Caco-2 (cell line): ENCODE data around the gene NUP133. TPM values are rescaled to one million over a fixed set of nuclear protein-coding genes. Genes with fewer than 3 reads are reported as not detected.

ENCODE experiments used
- BruUV-seq: library from RNA; stranded (reverse); fragments of 400-500 nt; replicated peaks from 2 replicates; lab custom pipeline; 2021; lab: Mats Ljungman, UMichigan
- CTCF ChIA-PET: fragments of 300-600 bp; sonication (Branson Sonifier 250); formaldehyde crosslinking; loops from one replicate; lab custom pipeline; 2022; ENCODE audit warnings: antibody characterized with exemption; lab: Charles Lee
- POLR2A ChIA-PET: fragments of 300-600 bp; sonication (Branson Sonifier 250); formaldehyde crosslinking; loops from one replicate; lab custom pipeline; 2022; ENCODE audit warnings: antibody characterized with exemption; lab: Charles Lee
- DNase-seq, 2 experiments: peaks; one replicate each; pipeline versions ENCODE4 v3.0.0 to v3.0.0-alpha.2; 2020 to 2022
- H3K27me3 ChIP-seq: replicated peaks from 2 replicates; pipeline ENCODE4 v1.6.0; 2011; ENCODE audit warnings: low read length; ENCODE audit not compliant: control insufficient read depth, insufficient read depth
- H3K36me3 ChIP-seq: 2 replicates; pipeline ENCODE4 v1.5.1; 2011; ENCODE audit warnings: low read length; ENCODE audit not compliant: control insufficient read depth, insufficient read depth
- H3K4me1 ChIP-seq: fragments of 250-450 bp; sonication (Bioruptor Pico); 2 replicates; pipeline ENCODE4 v1.5.1; 2020; ENCODE audit warnings: mild to moderate bottlenecking
- H3K4me3 ChIP-seq: 2 replicates; pipeline ENCODE4 v1.5.1; 2011; ENCODE audit warnings: low read depth, mild to moderate bottlenecking, control low read depth, low read length
- H3K9me3 ChIP-seq: fragments of 250-450 bp; sonication (Bioruptor Pico); 2 replicates; pipeline ENCODE4 v1.5.1; 2020; ENCODE audit warnings: mild to moderate bottlenecking, moderate library complexity
- H3K27ac Mint-ChIP-seq: one replicate; pipeline ENCODE4 v1.8.0; 2022; ENCODE audit warnings: mixed read lengths; ENCODE audit not compliant: unreplicated experiment
- H3K27me3 Mint-ChIP-seq: one replicate; pipeline ENCODE4 v1.8.0; 2022; ENCODE audit warnings: mixed read lengths; ENCODE audit not compliant: insufficient read depth, unreplicated experiment
- H3K36me3 Mint-ChIP-seq: one replicate; pipeline ENCODE4 v1.8.0; 2022; ENCODE audit warnings: mild to moderate bottlenecking, mixed read lengths; ENCODE audit not compliant: insufficient read depth, unreplicated experiment
- H3K4me1 Mint-ChIP-seq: one replicate; pipeline ENCODE4 v1.8.0; 2022; ENCODE audit warnings: low read depth, mixed read lengths; ENCODE audit not compliant: unreplicated experiment
- H3K4me3 Mint-ChIP-seq: one replicate; pipeline ENCODE4 v1.8.0; 2022; ENCODE audit warnings: mild to moderate bottlenecking, moderate library complexity, mixed read lengths; ENCODE audit not compliant: unreplicated experiment
- H3K9me3 Mint-ChIP-seq: one replicate; pipeline ENCODE4 v1.8.0; 2022; ENCODE audit warnings: mixed read lengths; ENCODE audit not compliant: unreplicated experiment
- intact Hi-C: fragments of 100-400 bp; cut with micrococcal nuclease; formaldehyde crosslinking; loops from one replicate; pipeline ENCODE4 v1.10.0; 2022; ENCODE audit not compliant: unreplicated experiment
- total RNA-seq: library from RNA; stranded (reverse); gene quantifications from 2 replicates; pipeline ENCODE4 v1.2.3, GENCODE V29; 2022
- TF ChIP-seq, protein P1 (sequence below), 2 experiments: fragments of 200-600 bp in 1 of 2; IDR thresholded peaks; 1 replicate in 1 of 2; 2 replicates in 1 of 2; pipeline versions ENCODE4 v1.5.1 to v1.8.0; 2011 to 2022; ENCODE audit warnings: antibody characterized with exemption in 1 of 2, control low read depth in 1 of 2, inconsistent platforms in 1 of 2, low read depth in 1 of 2, low read length in 1 of 2, mild to moderate bottlenecking in 1 of 2, moderate library complexity in 1 of 2; ENCODE audit not compliant: insufficient read depth in 1 of 2, severe bottlenecking in 1 of 2, unreplicated experiment in 1 of 2

The NUP133 gene
- total RNA-seq, 1 experiment from 2014 or later, result 54.5 TPM

DNA sequence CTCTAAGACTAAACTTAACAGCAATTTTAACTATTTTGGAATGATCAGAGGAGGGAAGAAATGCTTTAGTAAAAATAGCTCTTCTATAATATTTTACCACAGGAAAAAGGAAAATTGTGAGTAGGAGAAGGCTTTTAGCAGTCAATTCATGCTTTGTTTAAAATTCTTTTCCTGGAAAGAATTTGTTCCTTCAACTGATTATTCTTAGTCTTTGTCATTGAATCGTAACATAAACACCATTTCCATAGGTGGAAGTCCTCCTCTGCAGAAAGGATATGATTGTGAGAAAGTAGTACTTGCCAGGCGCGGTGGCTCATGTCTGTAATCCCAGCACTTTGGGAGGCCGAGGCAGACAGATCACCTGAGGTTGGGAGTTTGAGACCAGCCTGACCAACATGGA lies 62.3 kb downstream of the NUP133 start:
- DNase-seq, result no peak
- Histone ChIP-seq H3K9me3 (no peaks in the 10 kb centered on the region), H3K27me3 (no peaks in the 10 kb centered on the region), H3K36me3 (no peaks in the 10 kb centered on the region; the same call in 1 of the 2 replicates), H3K4me3 (no peak overlapping the region), H3K4me1 (no peaks in the 10 kb centered on the region)
- Mint-ChIP-seq H3K27ac (no peak overlapping the region), H3K4me1 (no peaks in the 10 kb centered on the region), H3K4me3 (no peak overlapping the region), H3K9me3 (no peaks in the 10 kb centered on the region), H3K27me3 (no peaks in the 10 kb centered on the region), H3K36me3 (peaks cover 68% of the 10 kb centered on the region)
- ChIA-PET POLR2A (no interaction called here), CTCF (no interaction called here)
- intact Hi-C loops, result no loop called here
- TF ChIP-seq, protein P1, sequence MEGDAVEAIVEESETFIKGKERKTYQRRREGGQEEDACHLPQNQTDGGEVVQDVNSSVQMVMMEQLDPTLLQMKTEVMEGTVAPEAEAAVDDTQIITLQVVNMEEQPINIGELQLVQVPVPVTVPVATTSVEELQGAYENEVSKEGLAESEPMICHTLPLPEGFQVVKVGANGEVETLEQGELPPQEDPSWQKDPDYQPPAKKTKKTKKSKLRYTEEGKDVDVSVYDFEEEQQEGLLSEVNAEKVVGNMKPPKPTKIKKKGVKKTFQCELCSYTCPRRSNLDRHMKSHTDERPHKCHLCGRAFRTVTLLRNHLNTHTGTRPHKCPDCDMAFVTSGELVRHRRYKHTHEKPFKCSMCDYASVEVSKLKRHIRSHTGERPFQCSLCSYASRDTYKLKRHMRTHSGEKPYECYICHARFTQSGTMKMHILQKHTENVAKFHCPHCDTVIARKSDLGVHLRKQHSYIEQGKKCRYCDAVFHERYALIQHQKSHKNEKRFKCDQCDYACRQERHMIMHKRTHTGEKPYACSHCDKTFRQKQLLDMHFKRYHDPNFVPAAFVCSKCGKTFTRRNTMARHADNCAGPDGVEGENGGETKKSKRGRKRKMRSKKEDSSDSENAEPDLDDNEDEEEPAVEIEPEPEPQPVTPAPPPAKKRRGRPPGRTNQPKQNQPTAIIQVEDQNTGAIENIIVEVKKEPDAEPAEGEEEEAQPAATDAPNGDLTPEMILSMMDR (IDR thresholded peaks at IDR 0.05; ENCODE audit: insufficient read depth in 1 of 2, low read depth in 1 of 2, low read length in 1 of 2, severe bottlenecking in 1 of 2, unreplicated experiment in 1 of 2), result no peak
- BruUV-seq, result no TSS peak

DNA sequence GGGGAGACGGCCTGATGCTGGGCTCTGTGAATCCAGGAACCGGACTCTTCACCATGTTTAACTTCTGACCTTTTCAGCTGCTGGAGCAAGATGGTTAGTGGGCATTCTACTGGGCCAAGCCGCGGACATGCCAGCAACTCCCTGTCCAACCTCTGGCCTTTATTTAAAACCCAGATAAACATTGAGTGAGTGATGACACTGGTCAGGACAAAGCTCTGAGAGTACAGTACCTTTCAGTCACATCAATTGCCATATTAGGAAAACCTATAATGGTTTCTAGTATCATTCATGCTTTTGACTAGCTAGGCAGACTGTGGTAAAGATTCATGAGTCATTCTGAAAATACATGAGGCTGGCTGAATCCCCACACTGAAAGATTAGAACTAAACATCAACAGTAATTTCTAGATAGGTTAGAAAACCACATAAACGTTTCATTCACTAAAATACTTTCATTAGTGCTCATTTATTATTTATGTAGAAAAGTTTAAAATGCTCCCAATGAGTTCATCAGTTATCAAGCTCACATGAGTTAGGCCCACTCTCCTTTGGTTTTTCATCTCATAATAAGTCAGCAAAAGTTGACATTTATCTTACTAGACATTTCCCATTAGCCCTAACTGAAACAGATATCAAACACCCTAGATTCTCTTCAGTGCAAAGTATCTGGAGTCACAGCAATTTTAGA lies 67.1 kb downstream of the NUP133 start:
- TF ChIP-seq, protein P1 (IDR thresholded peaks at IDR 0.05; ENCODE audit: insufficient read depth in 1 of 2, low read depth in 1 of 2, low read length in 1 of 2, severe bottlenecking in 1 of 2, unreplicated experiment in 1 of 2), result no peak
- no peak for DNase-seq
- no peaks in the 10 kb centered on the region for H3K27me3 Mint-ChIP-seq
- Histone ChIP-seq H3K9me3 (no peaks in the 10 kb centered on the region), H3K4me1 (no peaks in the 10 kb centered on the region), H3K27me3 (no peaks in the 10 kb centered on the region), H3K4me3 (no peak overlapping the region), H3K36me3 (no peaks in the 10 kb centered on the region; the same call in 1 of the 2 replicates)
- intact Hi-C loops, result no loop called here
- CTCF ChIA-PET, result no interaction called here
- POLR2A ChIA-PET, result no interaction called here
- no peaks in the 10 kb centered on the region for H3K9me3 Mint-ChIP-seq
- H3K4me3 Mint-ChIP-seq, result no peak overlapping the region
- H3K27ac Mint-ChIP-seq, result no peak overlapping the region
- TSS peak; percentile 23 for BruUV-seq
- peaks cover 51% of the 10 kb centered on the region for H3K36me3 Mint-ChIP-seq
- H3K4me1 Mint-ChIP-seq, result no peaks in the 10 kb centered on the region

DNA sequence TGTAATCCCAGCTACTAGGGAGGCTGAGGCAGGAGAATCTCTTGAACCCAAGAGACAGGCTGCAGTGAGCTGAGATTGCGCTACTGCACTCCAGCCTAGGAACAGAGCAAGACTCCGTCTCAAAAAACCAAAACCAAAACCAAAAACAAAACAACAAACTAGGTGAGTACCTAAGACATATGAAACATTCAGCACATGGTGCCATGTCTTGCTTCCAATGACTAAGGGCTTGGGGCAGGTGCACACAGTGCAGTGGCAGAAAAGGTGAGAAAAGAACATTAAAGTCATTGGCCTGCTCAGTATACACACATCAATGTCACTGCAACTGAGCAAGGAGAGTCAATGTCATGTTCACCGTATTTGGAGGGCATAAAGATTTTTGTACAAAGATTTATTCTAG lies 70.1 kb downstream of the NUP133 start:
- Histone ChIP-seq H3K27me3 (no peaks in the 10 kb centered on the region), H3K36me3 (no peaks in the 10 kb centered on the region; the same call in 1 of the 2 replicates), H3K4me1 (no peaks in the 10 kb centered on the region), H3K4me3 (no peak overlapping the region), H3K9me3 (no peaks in the 10 kb centered on the region)
- Mint-ChIP-seq H3K9me3 (no peaks in the 10 kb centered on the region), H3K4me1 (no peaks in the 10 kb centered on the region), H3K36me3 (peaks cover 35% of the 10 kb centered on the region), H3K4me3 (no peak overlapping the region), H3K27ac (no peak overlapping the region), H3K27me3 (no peaks in the 10 kb centered on the region)
- no TSS peak for BruUV-seq
- DNase-seq, result no peak
- POLR2A ChIA-PET, result no interaction called here
- TF ChIP-seq, protein P1 (IDR thresholded peaks at IDR 0.05; ENCODE audit: insufficient read depth in 1 of 2, low read depth in 1 of 2, low read length in 1 of 2, severe bottlenecking in 1 of 2, unreplicated experiment in 1 of 2), result no peak
- intact Hi-C loops, result no loop called here
- CTCF ChIA-PET, result interaction anchor here (0.7 kb wide), 1 partner anchor 469 kb away, joined by 4 read pairs; no protein-coding TSS in a partner anchor
